Ammon's horn (tissue), 1 donor: ENCODE results near the gene HOXD11.

Experiments used
- DNase-seq: peaks from one replicate; pipeline ENCODE4 v3.0.0-alpha.2; 2016; ENCODE audit warnings: low spot score

HOXD11 gene

DNA sequence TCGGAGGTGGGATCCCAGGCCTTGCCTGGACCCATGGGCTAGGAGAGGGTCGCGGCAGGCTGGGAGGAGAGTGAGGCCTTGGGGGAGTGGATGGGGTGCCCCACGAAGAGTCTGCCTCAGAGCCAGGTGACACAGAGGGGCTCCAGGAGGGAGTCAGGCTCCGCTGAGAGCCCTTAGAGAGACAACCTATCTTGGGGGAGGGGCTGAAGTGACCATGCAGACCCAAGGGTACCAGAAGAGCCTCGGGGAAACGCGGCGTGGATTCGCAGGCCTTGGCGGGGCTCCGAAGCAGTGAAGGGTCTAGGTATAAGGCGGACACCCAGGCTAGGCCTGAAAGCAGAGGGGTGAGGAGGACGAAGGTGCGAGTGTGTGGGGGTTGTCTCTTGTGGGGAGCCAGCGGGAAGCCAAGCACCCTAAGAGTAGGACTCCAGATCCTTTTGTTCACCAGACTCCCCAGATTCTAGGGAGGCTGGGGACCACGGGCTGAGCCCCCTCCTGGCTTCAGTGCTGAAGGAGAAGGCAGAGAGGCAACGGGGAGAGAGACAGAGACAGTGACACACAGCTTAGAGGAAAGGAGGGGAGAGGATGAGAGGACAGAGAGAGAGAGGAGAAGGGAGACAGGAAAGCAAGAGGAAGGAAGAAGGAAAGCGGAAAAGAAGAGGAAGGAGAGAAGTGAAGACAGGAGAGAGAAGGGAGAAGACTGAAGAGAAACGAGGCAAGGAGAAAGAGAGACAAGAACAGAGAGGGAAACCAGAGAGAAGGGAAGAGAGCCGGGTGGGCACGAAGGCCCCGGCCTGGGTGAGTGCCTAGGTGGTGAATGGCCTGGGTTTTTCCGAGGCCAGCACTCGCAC, 1.1 kb upstream of the HOXD11 start:
- no peak for DNase-seq

DNA sequence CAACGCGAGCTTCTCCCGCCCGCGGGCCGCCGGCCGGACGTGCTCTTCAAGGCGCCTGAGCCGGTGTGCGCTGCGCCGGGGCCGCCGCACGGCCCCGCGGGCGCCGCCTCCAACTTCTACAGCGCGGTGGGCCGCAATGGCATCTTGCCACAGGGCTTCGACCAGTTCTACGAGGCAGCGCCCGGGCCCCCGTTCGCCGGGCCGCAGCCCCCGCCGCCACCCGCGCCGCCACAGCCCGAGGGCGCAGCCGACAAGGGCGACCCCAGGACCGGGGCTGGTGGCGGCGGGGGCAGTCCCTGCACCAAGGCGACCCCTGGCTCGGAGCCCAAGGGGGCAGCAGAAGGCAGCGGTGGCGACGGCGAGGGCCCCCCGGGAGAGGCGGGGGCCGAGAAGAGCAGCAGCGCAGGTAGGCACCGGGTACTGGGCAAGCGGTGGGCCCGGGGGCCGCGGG, 676 bp downstream of the HOXD11 start:
- DNase-seq, result no peak

DNA sequence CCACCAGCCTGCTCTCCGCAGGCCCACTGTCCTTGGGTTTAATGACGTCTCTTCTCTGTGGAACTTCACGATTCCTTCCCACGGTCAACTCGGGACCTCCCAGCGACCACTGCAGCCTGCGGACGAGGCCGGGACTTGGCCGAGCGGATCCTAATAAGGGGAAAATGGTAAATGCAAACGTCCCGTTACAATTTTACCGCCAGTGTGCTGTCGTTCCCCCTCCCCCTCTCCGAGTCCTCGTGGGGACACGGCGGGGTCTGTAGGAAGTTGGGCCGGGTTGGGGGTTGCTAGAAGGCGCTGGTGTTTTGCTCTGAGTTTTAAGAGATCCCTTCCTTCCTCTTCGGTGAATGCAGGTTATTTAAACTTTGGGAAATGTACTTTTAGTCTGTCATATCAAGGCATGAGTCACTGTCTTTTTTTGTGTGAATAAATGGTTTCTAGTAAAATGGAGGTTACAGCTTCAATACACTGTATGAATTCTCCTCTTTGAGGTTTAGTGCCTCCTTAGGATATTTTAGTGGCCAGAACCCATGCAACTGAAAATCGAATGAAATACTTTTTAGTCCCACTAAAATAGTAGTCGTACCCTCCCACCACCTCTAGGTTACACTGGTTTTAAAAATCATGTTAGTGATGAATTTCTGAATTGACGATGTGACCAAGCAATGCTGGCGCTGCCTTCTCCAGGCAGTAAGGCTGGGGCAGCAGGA, 2.3 kb downstream of the HOXD11 start:
- DNase-seq, result no peak

DNA sequence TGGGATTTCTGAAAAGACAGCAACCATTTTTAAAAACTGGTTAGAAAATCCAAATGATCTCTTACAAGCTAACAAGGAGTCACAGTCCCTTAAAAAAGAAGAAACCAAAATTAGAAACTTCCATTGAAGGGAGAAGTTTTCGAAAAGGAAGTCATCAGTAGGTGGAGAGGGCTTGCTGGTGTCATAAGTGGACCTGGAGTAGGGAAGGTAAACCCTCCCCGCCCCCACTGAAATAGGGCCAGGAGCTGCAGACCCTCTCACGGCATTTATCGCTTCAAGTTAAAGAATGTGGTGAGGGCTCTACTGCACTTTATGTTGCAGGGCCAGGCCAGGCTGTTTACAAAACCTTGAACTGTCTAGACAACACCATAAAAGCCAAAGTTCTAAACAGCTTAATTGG, 2.9 kb downstream of the HOXD11 start:
- DNase-seq, result no peak

DNA sequence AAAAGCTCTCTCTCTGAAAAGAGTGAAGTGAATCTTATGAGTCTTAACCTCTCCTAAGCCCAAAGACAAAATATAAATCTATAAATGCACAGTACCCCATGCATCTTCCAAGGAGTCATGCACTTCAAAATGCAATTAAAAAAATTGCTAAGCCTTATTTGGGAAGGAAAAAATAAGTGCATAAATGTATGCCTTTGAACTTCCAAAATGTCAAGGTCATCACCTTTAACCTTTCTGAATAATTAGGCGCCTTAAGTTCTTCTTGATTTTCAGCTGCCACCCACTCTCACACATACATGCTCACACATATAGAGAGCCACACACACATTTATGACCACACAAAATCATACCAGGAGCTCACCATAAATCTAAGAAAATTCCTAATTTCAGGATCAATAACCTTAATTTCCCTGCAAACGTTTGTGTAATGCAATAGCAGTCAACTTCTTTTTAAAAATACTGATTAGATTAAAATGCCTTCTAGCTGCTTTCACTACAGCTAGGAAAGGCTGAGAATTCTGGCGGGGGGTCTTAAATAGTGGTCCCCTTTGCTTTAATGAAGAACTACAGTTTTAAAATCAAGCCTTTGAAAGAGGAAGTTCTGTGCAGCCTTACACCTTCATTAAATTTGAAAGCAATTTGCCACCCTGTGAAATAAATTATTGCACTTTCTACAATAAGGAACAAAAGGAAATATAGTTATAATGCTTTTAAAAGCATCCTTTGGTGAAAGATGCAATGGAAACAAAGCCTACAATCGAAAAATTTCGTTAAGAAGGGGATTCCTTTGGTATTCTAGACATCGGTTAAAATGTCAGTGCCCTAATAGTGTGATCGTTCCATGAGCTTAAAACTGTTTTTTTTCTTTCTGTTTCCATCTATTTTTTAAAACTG, 3.6 kb downstream of the HOXD11 start:
- no peak for DNase-seq

DNA sequence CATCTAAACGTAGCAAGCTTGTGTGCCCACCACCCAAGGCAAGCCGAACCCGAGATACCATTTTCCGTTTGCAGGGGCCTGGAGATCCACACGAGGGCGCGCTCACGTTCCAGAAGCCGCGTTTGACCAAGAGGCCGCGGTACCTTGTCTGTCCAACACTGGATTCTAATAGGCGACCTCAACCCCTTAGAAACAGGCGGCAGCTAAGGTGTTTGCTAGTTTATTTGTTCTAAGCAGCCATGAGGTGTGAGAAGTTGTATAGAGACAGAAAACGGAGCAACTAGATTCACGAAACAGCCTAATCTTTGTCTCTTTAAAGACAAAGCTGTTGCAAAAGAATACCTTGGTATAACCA, 4.2 kb downstream of the HOXD11 start:
- DNase-seq, result no peak

DNA sequence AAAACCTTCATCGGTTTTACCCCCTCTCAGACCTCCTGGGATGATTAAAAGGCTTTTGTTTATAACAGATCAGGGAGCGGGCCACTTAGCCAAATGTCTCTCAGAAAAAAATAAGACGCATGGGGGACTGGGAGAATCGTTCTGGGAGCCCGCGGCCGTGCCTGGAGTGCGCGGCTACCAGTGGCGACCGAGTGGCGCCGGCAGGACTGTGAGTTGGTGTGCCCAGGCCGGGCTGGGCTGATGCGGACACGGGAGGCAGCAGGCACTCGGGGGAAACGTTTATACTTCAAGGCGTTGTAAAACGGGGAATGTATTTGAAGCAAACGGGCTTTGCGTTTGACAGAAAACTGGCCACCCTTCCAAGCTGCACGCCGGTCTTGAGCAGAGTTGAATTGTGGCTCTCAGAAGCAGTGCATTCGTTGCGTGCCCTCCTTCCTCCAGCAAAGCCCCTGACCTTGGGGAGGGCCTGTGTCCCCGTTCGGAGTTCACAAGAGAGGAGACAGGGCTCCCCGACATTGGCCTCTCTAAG, 4.8 kb downstream of the HOXD11 start:
- DNase-seq, result no peak

DNA sequence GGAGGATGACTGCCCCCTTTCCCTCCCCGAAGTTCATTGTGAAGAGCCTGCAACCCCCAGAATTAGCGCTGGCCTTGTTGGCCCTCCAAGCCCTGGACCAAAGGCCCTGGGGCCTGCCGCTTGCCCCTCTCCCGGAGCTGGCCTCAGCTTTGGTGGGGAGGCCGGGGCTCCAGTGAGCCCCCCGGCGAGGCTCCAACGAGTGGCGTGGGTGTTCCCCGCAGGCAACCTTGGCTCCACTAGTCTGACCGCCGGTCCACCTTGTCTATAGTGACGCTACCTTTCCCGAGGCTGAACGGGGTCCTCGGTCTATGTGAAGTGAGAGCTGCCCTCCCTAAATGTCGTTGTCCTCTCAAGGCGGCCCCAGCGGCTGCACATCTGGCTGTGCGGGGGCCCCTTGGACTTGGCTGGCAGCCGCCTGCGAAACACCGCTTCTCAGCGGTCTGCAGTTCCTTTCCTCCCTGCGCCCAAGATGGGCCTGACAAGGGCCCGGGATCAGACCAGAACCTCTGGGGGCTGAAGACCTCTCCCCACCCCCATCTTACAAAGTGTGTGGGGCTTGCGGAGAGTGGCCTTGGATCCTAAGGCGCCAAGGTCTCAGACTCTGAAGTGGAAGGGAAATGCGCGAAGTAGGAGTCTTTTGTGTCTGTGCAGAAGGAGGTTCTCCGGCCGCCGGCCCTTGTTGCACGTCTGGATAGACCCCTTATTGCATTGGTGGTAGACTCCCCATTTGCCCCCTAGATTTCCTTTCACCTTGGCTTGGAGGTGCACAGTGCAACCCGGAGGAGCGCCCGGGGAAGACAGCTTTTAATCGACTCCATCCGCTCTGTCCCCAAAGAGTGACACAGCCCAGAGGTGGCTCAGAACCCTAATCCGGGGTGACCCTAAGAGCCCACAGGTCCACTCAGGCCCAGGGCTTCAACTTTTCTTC, 5.6 kb downstream of the HOXD11 start:
- no peak for DNase-seq

DNA sequence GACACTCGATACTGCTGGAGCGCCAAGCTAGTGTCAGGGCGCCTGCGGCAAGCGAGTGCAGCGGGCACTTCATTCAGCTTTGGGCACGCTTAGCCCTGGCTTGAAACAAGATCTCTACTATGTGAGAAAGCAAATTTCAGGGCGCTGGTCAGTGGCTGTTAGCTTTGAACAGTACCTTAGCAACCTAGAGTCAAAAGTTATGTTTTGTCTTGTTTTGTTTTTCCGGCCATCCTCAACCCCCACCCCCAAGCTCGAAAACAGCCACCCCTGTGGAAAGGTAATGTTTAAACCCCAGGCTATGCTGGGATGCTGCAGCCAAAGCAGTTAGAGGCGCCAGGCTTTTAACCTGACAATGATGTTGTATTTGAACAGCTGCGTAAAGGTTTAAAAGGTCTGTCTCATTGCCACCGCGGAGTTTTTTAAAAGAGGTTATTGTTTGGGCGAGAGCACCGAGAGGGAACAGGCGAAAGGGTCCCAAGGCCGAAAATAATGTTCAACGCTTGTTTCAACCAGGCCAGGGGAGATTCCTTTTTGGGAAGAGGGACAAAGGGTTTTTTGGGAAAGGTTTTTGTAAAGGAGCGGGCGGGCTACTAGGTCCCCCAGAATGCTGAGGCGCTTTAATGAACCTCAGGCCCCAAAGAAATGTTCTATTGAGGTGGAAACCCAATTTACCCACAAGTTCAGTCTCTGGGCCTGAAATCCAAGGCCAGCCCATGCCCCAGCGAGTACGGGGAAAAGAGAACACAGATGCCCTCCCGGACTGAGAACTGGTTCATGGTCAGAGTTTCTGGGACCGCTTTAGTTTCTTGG, 7.2 kb downstream of the HOXD11 start:
- no peak for DNase-seq

DNA sequence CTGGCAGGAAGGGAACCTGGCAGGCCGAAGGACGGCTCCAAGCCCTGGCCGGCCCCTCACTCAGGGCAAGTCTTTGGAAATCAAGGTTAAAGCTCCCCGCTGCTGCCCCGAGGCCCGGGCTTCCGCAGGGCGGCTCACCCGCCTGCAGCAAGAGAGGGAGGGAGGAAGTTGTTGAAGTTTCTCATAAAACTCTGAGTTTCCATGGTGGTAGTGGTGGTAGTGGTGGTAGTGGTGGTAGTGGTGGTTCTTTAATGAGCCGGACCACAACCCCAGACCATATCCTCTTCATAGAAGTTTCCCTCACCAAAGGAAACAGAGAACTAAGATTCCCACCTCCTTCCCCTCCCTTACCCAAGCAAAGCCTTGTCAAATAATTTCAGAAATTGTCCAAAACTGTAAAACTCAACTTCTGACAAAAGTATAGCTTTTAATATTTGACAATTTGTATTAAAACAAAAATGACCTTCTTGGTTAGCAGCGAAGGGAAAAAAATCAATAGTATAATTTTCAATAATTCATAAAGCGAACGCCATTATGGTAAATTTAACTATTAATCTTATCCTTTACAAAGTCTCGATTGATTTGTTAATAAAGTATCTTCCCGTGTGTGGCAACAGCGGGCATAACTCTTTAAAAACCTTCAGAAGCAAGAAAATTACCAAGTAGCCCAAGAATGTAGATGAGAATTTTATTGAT, 8.0 kb downstream of the HOXD11 start:
- no peak for DNase-seq

DNA sequence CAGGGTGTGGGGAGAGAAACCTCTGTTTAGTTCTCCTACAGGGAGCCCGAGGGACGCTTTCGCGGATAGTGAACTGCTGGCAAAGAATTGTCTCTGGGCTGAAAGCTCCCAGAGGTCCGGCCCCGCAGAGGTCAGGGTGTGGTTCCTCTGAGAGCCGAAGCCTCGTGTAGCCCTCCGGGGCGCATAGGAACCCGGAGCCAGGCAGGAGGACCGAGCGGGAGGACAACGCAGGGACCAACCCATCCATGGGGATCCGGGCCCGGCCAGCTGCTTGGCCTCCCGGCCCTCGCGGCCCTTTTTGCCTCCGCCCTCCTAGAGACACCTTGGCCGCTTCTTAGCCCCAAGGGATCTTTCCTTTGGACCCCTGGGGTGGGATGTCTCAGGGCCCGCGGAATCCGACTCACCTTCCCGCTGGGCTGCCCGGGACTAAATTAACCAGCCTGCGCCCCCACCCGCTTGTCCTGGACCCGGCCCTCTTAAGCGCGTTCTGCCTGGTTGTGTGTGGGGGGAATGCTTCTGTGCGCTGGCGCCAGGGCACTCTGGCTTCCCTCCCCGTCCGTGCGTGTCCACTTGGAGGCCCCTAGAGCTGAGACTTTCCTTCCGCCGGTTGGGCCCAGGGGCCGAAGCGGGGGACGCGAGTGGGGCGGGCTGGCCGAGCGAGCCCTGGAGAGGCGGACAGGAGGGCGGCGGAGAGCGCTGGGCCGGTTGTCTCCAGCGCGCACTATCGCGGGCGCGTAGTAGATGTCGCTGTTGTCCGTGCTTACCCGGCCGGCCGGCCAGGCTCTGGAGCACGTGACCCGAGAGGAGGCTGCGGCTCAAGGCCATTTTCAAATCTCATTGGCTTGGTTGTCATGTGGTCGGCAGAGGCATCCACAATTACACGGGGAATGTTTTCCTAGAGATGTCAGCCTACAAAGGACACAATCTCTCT, 9.1 kb downstream of the HOXD11 start, which contains the start of gene HOXD10:
Gene HOXD10, plus strand, starts transcription at position 896 of the 931 bp plus-strand sequence. CDS start 56 bp downstream, outside the sequence.
- no peak for DNase-seq

DNA sequence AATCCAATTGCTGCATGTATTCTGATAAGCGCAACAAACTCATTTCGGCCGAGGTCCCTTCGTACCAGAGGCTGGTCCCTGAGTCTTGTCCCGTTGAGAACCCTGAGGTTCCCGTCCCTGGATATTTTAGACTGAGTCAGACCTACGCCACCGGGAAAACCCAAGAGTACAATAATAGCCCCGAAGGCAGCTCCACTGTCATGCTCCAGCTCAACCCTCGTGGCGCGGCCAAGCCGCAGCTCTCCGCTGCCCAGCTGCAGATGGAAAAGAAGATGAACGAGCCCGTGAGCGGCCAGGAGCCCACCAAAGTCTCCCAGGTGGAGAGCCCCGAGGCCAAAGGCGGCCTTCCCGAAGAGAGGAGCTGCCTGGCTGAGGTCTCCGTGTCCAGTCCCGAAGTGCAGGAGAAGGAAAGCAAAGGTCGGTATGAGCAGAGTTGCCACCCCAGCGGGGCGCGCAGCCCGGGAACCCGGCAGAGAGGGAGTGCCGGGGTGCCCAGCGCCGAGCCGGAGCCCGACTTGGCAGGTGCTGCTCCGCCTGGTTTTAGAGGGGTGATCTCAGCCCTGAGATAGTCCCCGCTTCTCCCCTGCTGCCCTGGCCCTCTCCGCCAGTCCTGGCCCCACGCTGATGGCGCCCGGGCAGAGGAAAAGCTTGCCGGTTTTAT, 10.2 kb downstream of the HOXD11 start:
- no peak for DNase-seq

DNA sequence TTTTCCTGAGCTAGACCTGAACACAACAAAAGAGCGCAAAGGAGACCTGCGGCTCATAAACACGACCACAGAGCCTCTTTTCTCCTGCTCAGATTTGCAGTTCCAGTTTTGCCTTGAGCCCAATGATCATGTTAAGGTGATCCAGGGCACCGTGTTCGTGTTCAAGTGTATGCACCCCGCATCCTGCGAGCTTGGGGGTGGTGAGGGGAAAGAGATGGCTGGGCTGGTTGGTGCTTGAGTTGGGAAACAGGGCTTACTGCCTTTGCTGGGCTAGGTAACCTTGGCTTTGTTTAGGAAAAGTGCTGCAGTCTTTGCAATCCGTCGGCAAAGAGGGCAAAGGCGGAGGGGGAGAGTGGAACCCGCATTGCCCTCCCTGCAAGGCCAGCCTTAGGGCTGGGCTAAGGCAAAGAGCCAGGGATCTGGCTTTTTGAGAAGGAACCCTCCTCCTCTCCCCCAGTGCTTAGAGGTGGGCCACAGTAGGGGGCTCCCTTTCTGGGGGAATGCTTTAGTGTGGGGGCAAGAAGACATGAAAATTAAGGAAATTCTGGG, 10.8 kb downstream of the HOXD11 start:
- DNase-seq, result no peak

DNA sequence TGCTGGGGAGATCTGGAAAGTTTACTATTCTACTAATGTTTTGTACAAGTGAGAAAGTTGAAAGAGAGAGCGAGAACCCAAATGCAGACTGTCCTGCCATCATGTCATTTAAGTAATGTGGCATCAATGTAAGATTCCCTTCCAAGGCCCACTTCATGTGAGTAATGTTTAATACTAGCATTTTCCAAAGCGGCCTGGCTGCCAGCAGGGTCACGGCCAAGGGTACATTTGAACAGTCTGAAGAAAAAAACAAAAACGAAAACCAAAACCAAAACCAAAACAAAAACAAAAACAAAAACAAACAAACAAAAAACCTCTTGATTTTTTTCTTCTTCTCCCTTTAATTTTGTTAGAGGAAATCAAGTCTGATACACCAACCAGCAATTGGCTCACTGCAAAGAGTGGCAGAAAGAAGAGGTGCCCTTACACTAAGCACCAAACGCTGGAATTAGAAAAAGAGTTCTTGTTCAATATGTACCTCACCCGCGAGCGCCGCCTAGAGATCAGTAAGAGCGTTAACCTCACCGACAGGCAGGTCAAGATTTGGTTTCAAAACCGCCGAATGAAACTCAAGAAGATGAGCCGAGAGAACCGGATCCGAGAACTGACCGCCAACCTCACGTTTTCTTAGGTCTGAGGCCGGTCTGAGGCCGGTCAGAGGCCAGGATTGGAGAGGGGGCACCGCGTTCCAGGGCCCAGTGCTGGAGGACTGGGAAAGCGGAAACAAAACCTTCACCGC, 11.7 kb downstream of the HOXD11 start:
- no peak for DNase-seq

DNA sequence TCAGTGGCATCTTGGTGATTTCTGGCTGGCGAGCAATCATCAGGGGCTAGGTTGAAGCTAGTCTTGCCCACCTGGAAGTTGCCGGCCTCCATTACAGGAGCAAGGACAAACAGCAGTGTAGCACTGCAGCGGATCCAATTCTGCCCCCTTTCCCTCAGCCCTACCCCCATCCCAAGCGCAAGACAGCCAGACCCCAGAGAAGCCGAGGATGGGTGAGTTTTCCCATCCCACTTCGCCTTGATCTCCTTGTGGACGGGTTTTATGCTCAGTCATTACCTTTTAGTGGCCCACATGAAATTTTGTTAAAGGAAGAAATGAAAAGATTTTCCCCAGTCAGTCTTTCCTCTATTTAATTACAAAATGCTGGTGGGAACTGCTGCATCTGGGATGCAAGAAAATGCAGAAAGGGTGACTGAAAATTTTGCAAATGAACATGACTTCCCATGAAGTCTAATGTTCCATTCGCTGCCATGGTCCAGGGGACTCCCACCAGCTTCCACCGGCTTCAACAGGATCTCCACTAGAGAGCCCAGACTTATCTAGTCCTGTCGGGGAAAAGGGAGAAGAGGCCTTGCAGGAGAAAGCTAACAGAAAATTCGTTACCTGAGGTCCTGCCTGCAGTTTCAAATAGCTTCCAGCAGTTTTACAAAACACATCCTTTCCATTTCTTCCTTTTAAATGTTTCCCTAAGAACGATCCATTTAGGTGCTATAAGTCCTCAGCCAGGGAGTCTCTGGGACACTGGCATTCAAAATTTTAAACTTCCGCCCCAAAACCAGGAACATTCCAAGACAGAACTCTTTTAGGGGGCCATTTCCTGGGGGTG, 13.5 kb downstream of the HOXD11 start:
- DNase-seq, result no peak
